Large intestine (tissue), 3 donors: ENCODE results near the gene PATJ. TPM values are rescaled to one million over a fixed set of nuclear protein-coding genes. Genes with fewer than 3 reads are reported as not detected.
"Not testable (repeated sequence)": the region's sequence is repeated elsewhere in the genome, so short reads cannot be mapped to it uniquely, and the experiment has no call there.

Experiments used
- DNase-seq, 2 donors: peaks; one replicate each; pipeline versions ENCODE4 v3.0.0 to v3.0.0-alpha.2; 2013
- H3K27ac ChIP-seq: one replicate; pipeline ENCODE4 v1.5.1; 2013; ENCODE audit warnings: low read length
- H3K27me3 ChIP-seq: 2 replicates; pipeline ENCODE4 v1.6.1; 2013; ENCODE audit warnings: low read length; ENCODE audit not compliant: control insufficient read depth, insufficient read depth
- H3K36me3 ChIP-seq: 2 replicates; pipeline ENCODE4 v1.6.1; 2013; ENCODE audit warnings: low read length; ENCODE audit not compliant: control insufficient read depth, insufficient read depth
- H3K4me1 ChIP-seq: one replicate; pipeline ENCODE4 v1.6.1; 2013; ENCODE audit warnings: low read length; ENCODE audit not compliant: control insufficient read depth, insufficient read depth
- H3K4me3 ChIP-seq: one replicate; pipeline ENCODE4 v1.5.1; 2013; ENCODE audit warnings: low read length
- H3K9me3 ChIP-seq: one replicate; pipeline ENCODE4 v1.6.1; 2013; ENCODE audit warnings: mild to moderate bottlenecking, low read depth, low read length, moderate library complexity; ENCODE audit not compliant: control insufficient read depth
- WGBS: methylation state at CpG from one replicate; pipeline ENCODE4 v1.1.5; 2013; ENCODE audit warnings: low lambda C conversion rate; ENCODE audit not compliant: insufficient coverage; 5-methylcytosine and 5-hydroxymethylcytosine counted together
- polyA plus RNA-seq: library from polyadenylated mRNA; unstranded; fragments of 120-200 nt; gene quantifications from one replicate; pipeline ENCODE4 v1.2.1, GENCODE V29; 2013

Gene PATJ
- polyA plus RNA-seq, 1 donor = 33.0 TPM

- WGBS = 100% methylated on average over 2 of the region's 4 CpGs
- Histone ChIP-seq H3K4me3 (no peak overlapping the region), H3K27me3 (no peaks in the 10 kb centered on the region), H3K9me3 (no peaks in the 10 kb centered on the region), H3K4me1 (no peaks in the 10 kb centered on the region), H3K36me3 (peaks cover 10% of the 10 kb centered on the region), H3K27ac (no peak overlapping the region)
- no peak for DNase-seq
Measured at GRCh38 chr1:62140666-62141065, 398.4 kb downstream of the PATJ start.

- H3K36me3 ChIP-seq = peaks cover 14% of the 10 kb centered on the region
- no peak overlapping the region for H3K27ac ChIP-seq
- H3K4me1 ChIP-seq = no peaks in the 10 kb centered on the region
- DNase-seq = no peak
- H3K4me3 ChIP-seq = no peak overlapping the region
- WGBS = no CpG with 5 or more reads among the region's 5 CpGs
- H3K9me3 ChIP-seq = no peaks in the 10 kb centered on the region
- H3K27me3 ChIP-seq = no peaks in the 10 kb centered on the region
Measured at GRCh38 chr1:62142496-62142895, 400.2 kb downstream of the PATJ start.

- Histone ChIP-seq H3K4me3 (no peak overlapping the region), H3K27me3 (no peaks in the 10 kb centered on the region)
- no CpG with 5 or more reads among the region's 1 CpG for WGBS
Measured at GRCh38 chr1:62144238-62144831, 402.1 kb downstream of the PATJ start.

GRCh38 chr1:62159940-62160348, 417.7 kb downstream of the PATJ start:
- Histone ChIP-seq H3K27ac (no peak overlapping the region), H3K9me3 (no peaks in the 10 kb centered on the region), H3K36me3 (peaks cover 9% of the 10 kb centered on the region), H3K4me1 (no peaks in the 10 kb centered on the region), H3K4me3 (no peak overlapping the region), H3K27me3 (no peaks in the 10 kb centered on the region)
- DNase-seq = no peak
- no CpG with 5 or more reads among the region's 6 CpGs for WGBS

More at GRCh38 chr1:62144238-62144831, 402.1 kb downstream of the PATJ start:
- H3K36me3 ChIP-seq = peaks cover 14% of the 10 kb centered on the region
- peak; percentile 13 to 34 for DNase-seq
- H3K9me3 ChIP-seq = no peaks in the 10 kb centered on the region
- H3K4me1 ChIP-seq = no peaks in the 10 kb centered on the region
- no peak overlapping the region for H3K27ac ChIP-seq

- H3K27ac ChIP-seq = no peak overlapping the region
- H3K4me3 ChIP-seq = no peak overlapping the region
- no peak for DNase-seq
- no peaks in the 10 kb centered on the region for H3K9me3 ChIP-seq
- no peaks in the 10 kb centered on the region for H3K4me1 ChIP-seq
- peaks cover 5% of the 10 kb centered on the region for H3K36me3 ChIP-seq
- H3K27me3 ChIP-seq = no peaks in the 10 kb centered on the region
- WGBS = 100% methylated on average over 1 of the region's 1 CpG
Measured at GRCh38 chr1:62161711-62162110, 419.4 kb downstream of the PATJ start.

GRCh38 chr1:62170380-62170779, 428.1 kb downstream of the PATJ start:
- not testable (repeated sequence) for H3K4me1 ChIP-seq, H3K4me3 ChIP-seq, H3K27ac ChIP-seq, H3K36me3 ChIP-seq, H3K27me3 ChIP-seq, DNase-seq, H3K9me3 ChIP-seq
- no CpG with 5 or more reads among the region's 10 CpGs for WGBS

GRCh38 chr1:62175568-62176179, 433.4 kb downstream of the PATJ start:
- Histone ChIP-seq H3K27me3 (no peaks in the 10 kb centered on the region), H3K27ac (no peak overlapping the region), H3K9me3 (no peaks in the 10 kb centered on the region), H3K36me3 (no peaks in the 10 kb centered on the region), H3K4me1 (no peaks in the 10 kb centered on the region), H3K4me3 (no peak overlapping the region)
- peak; percentile 26 to 27 for DNase-seq
- no CpG with 5 or more reads among the region's 9 CpGs for WGBS

GRCh38 chr1:62176597-62177312, 434.5 kb downstream of the PATJ start:
- H3K4me1 ChIP-seq = no peaks in the 10 kb centered on the region
- H3K9me3 ChIP-seq = no peaks in the 10 kb centered on the region
- WGBS = 100% methylated on average over 1 of the region's 14 CpGs
- H3K27me3 ChIP-seq = no peaks in the 10 kb centered on the region
- no peak for DNase-seq
- H3K36me3 ChIP-seq = no peaks in the 10 kb centered on the region
- H3K4me3 ChIP-seq = no peak overlapping the region
- H3K27ac ChIP-seq = no peak overlapping the region

- Histone ChIP-seq H3K27ac (no peak overlapping the region), H3K9me3 (no peaks in the 10 kb centered on the region), H3K27me3 (no peaks in the 10 kb centered on the region), H3K4me3 (no peak overlapping the region), H3K36me3 (no peaks in the 10 kb centered on the region), H3K4me1 (no peaks in the 10 kb centered on the region)
- WGBS = no CpG with 5 or more reads among the region's 1 CpG
- DNase-seq = no peak
Measured at GRCh38 chr1:62177621-62178020, 435.3 kb downstream of the PATJ start.

- no peak overlapping the region for H3K27ac ChIP-seq
Measured at GRCh38 chr1:62178372-62178771, 436.1 kb downstream of the PATJ start.

More at GRCh38 chr1:62178372-62178771, 436.1 kb downstream of the PATJ start:
- no peaks in the 10 kb centered on the region for H3K4me1 ChIP-seq
- H3K27me3 ChIP-seq = no peaks in the 10 kb centered on the region
- H3K36me3 ChIP-seq = no peaks in the 10 kb centered on the region
- no peak overlapping the region for H3K4me3 ChIP-seq
- no peak for DNase-seq
- WGBS = 95% methylated on average over 4 of the region's 7 CpGs
- no peaks in the 10 kb centered on the region for H3K9me3 ChIP-seq
